Activated naive CD8-positive, alpha-beta T cell (primary cell): Measurements from ENCODE around the gene TSACC.

ENCODE experiments used
- H3K27ac Mint-ChIP-seq: one replicate; pipeline ENCODE4 v1.8.0; 2021; ENCODE audit warnings: mixed read lengths
- H3K27me3 Mint-ChIP-seq: one replicate; pipeline ENCODE4 v1.8.0; 2021; ENCODE audit warnings: mixed read lengths
- H3K36me3 Mint-ChIP-seq: one replicate; pipeline ENCODE4 v1.8.0; 2021; ENCODE audit warnings: mixed read lengths
- H3K4me1 Mint-ChIP-seq: one replicate; pipeline ENCODE4 v1.8.0; 2021; ENCODE audit warnings: low read depth, mixed read lengths
- H3K4me3 Mint-ChIP-seq: one replicate; pipeline ENCODE4 v1.8.0; 2021; ENCODE audit warnings: mild to moderate bottlenecking, mixed read lengths
- H3K9me3 Mint-ChIP-seq: one replicate; pipeline ENCODE4 v1.8.0; 2021; ENCODE audit warnings: low read depth, mixed read lengths

TSACC gene

DNA sequence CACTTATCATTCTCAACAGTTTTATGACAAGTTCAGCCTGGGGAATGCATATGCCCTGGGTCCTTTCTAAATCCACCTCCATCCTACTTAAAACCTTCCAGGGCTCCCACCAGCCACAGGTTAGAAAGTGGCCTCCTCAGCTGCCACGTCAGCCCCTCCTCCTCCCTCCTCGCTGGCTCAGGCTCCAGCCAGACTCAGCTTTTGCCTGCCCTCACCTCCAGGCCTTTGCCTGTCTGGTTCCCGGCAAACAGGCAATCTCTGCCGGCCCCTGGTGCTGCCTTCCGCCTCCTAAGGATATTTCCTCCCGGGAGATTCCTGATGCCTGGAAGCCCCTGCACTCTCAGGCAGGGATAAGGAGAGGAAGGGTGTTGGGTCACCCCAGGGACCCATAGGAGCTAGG, 40.2 kb downstream of the TSACC start:
- Mint-ChIP-seq H3K4me3 (no peak overlapping the region), H3K36me3 (no peaks in the 10 kb centered on the region), H3K9me3 (no peaks in the 10 kb centered on the region), H3K27me3 (peaks cover 9% of the 10 kb centered on the region), H3K27ac (no peak overlapping the region), H3K4me1 (no peaks in the 10 kb centered on the region)

DNA sequence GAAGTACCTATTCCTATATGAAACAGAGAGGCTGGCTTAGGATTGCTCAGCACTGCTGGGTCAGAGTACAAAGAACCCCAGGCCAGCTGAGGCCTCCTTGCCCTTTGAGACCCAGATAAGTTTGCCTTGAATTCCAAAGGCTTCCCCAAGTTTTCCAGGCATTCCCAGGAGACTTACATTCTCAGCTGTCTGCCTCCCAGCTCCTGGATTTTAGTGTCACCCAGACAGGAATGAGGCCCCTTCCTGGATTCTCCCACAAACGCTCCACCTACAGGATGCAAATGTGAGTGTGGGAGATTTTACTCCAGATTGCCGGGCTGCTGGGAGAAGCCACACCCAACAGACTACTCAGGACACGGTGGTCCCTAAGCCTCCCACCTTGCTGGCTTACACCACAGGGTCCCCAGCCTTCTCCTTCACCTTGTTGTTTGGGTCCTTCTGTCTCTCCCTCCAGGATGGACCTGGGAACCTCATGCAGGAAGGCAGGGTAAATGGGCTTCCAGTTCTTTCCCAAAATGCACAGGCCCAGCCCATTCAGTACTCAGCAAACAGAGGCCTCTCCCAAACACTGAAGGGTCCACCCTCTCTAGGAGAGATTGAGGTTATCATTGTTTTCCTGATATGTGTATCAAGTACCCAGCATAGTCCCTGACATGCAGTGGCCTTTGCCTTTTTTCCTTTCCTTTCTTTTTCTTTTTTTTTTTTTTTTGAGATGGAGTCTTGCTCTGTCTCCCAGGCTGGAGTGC, 41.3 kb downstream of the TSACC start:
- no peaks in the 10 kb centered on the region for H3K36me3 Mint-ChIP-seq
- no peak overlapping the region for H3K4me3 Mint-ChIP-seq
- H3K4me1 Mint-ChIP-seq: no peaks in the 10 kb centered on the region
- no peaks in the 10 kb centered on the region for H3K9me3 Mint-ChIP-seq
- H3K27me3 Mint-ChIP-seq: peaks cover 7% of the 10 kb centered on the region
- H3K27ac Mint-ChIP-seq: no peak overlapping the region

DNA sequence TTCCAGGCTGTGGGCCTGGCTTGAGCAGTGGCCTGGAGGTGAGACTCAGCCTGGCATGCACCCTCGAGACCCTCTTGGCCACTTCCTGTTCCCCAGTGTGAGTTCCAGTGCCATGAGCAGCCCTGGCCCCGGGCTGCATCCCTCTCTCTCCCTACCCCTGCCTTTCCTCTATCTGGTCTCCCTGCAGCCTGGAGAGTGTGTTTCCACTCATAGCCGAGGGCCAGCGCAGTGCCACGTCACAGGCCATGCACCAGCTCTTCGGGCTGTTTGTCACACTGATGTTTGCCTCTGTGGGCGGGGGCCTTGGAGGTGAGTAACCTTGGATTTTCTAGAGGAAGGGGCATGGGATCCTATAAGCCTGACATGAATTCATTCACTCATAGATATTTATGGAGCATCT, 44.2 kb downstream of the TSACC start:
- H3K4me3 Mint-ChIP-seq: no peak overlapping the region
- no peaks in the 10 kb centered on the region for H3K36me3 Mint-ChIP-seq
- H3K4me1 Mint-ChIP-seq: peaks cover 4% of the 10 kb centered on the region
- H3K27ac Mint-ChIP-seq: no peak overlapping the region
- H3K27me3 Mint-ChIP-seq: peaks cover 7% of the 10 kb centered on the region
- no peaks in the 10 kb centered on the region for H3K9me3 Mint-ChIP-seq

DNA sequence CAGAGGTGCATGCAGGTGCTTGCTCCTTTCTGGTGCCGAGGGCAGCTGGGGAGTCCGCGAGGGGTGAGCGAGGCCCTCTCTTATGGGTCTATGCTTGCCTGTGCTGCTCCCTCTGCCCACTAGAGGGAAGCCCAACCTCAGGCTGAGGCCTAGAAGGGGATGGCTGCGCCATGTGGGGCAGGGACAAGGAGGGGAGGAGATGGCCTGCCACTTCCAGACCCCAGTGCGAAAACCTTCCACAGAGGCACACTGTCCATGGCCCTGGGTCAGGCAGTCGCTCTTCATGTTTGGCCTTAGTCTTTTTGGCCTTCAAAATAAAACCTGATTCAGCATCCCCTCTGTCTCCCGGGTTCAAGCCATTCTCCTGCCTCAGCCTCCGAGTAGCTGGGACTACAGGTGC, 44.7 kb downstream of the TSACC start:
- no peak overlapping the region for H3K27ac Mint-ChIP-seq
- no peaks in the 10 kb centered on the region for H3K9me3 Mint-ChIP-seq
- peaks cover 4% of the 10 kb centered on the region for H3K4me1 Mint-ChIP-seq
- peaks cover 8% of the 10 kb centered on the region for H3K27me3 Mint-ChIP-seq
- H3K36me3 Mint-ChIP-seq: no peaks in the 10 kb centered on the region
- H3K4me3 Mint-ChIP-seq: no peak overlapping the region

DNA sequence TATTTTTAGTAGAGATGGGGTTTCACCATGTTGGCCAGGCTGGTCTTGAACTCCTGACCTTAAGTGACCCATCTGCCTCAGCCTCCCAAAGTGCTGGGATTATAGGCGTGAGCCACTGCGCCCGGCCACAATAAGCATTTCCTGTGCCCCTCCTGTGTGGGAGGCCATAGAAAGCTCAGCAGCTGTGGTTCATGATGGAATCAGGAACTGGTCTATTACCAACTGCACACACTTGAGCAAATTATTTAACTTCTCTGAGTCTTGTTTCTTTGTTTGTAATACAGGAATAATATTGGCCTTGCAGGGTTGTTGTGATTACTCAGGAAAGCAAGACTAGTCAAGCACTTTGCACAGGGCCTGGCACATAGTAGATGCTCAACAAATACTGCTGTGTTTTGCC, 45.7 kb downstream of the TSACC start:
- H3K4me1 Mint-ChIP-seq: peaks cover 4% of the 10 kb centered on the region
- no peaks in the 10 kb centered on the region for H3K9me3 Mint-ChIP-seq
- H3K36me3 Mint-ChIP-seq: no peaks in the 10 kb centered on the region
- H3K27me3 Mint-ChIP-seq: peaks cover 12% of the 10 kb centered on the region
- H3K27ac Mint-ChIP-seq: no peak overlapping the region
- no peak overlapping the region for H3K4me3 Mint-ChIP-seq

DNA sequence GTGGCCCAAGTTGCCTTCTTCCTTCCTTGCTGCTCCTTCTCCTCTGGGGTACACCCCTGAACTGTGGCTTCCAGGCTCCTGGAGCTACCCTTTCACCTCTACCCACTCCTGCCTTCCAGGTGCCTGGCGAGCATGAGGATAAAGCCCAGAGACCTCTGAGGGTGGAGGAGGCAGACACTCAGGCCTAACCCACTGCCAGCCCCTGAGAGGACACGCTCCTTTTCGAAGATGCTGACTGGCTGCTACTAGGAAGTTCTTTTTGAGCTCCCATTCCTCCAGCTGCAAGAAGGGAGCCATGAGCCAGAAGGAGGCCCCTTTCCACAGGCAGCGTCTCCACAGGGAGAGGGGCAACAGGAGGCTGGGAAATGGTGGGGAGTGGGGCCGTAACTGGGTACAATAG, 46.3 kb downstream of the TSACC start:
- Mint-ChIP-seq H3K27ac (no peak overlapping the region), H3K9me3 (no peaks in the 10 kb centered on the region)

DNA sequence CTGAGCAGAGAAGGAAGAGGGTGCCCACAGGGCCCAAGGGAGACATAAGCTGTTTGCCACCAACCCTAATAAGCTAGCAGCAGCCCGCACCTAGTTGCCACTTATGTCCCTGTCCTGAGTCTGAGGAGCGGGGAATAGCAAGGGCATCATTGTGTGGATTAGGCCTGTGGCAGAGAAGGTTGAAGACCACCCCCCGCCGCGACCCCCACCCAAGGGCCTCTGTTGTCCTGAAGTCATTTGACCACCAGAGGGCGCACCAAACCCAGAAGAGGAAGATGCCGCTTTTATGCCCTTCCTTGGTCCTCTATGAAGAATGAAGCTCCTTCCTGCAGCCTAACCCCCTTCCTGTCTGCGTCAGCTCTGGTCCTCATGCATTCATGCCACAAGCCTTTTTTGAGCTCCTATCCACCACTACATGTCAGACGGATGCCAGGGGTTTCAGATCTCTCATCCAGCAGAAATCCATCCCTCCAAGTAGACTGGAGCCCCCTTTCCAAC, 47.3 kb downstream of the TSACC start:
- Mint-ChIP-seq H3K4me1 (peaks cover 4% of the 10 kb centered on the region), H3K27ac (no peak overlapping the region), H3K36me3 (no peaks in the 10 kb centered on the region), H3K4me3 (no peak overlapping the region), H3K27me3 (peaks cover 17% of the 10 kb centered on the region), H3K9me3 (no peaks in the 10 kb centered on the region)

More for the DNA sequence above, 46.3 kb downstream of the TSACC start:
- Mint-ChIP-seq H3K27me3 (peaks cover 17% of the 10 kb centered on the region), H3K4me3 (no peak overlapping the region), H3K36me3 (no peaks in the 10 kb centered on the region), H3K4me1 (peaks cover 4% of the 10 kb centered on the region)

DNA sequence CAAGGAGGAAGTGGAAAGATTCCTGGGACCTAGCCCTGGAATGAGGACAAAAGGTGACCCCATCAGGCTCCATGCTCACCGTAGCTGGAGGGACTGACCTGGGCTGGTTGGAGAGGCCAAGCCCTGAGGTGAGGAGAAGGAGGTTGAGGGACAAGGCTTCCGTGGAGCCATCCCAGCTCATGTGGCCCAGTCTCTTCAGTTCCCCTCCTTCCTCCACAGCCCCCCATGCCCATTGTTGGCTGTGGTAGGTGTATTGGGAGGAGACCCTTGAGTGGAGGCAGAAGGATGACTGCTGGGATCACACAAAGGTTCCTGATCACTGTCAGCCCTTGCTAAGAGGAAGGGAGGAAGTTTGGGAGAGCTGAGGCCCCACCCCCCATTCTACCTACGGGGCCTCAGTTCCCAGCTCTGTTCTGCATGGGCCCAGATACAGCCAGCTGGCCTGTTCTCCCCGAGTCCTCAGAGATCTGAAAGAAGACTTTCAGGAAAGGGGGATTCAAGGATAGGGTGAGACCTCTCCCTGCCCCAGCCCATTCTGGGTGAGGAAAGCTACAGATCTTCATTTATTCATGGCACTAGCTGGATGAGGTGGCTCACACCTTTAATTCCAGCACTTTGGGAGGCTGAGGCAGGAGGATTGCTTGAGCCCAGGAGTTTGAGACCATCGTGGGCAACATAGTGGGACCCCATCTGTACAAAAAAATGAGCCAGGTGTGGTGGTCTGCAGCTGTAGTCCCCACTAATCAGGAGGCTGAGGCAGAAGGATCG, 48.0 kb downstream of the TSACC start:
- Mint-ChIP-seq H3K27me3 (peaks cover 15% of the 10 kb centered on the region), H3K4me1 (peaks cover 4% of the 10 kb centered on the region), H3K27ac (no peak overlapping the region), H3K9me3 (no peaks in the 10 kb centered on the region), H3K4me3 (no peak overlapping the region), H3K36me3 (no peaks in the 10 kb centered on the region)

DNA sequence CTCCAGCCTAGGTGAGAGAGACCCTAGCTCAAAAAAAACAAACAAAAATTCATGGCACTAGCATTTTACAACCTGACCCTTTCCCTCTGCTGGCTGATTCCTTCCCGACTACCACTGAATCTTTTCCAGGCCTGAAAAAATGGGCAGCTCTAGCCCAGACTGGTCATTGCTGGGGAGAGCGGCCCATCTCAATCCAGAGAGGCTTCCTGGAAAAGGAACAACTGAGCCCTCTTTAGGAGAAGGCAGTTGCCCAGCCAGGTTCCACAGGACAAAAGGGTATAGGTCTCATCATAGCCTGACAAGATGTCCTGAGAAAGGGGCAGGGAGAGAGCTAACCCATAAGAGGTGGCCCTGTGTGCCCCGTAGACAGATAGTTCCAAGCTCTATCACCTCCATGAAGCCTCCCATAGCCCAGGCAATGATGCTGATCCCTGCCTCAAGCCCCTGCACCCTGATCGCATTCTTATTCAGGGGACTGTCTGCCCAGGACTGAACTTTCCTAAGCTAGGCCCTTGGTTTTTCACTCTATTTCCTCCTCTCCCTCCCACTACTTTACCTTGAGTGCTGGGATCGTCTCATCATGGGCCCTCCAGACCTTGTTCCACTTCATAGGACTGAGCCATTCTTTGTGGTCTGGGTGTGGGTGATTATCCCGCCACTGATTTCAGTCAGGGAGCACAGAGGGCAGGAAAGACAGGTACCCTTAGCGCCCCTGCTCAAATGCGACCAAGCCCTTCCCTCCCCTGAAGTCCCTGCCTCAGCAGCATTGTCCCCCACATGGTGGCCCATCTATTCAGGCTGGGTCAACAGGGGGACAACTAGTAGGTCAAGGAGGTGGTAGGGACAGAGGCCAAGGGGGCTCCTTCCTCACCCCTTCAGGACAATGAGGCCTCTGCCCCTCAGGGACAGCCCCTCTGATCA, 48.9 kb downstream of the TSACC start:
- Mint-ChIP-seq H3K9me3 (no peaks in the 10 kb centered on the region), H3K4me3 (no peak overlapping the region), H3K27ac (no peak overlapping the region), H3K27me3 (peaks cover 18% of the 10 kb centered on the region), H3K36me3 (no peaks in the 10 kb centered on the region), H3K4me1 (peaks cover 4% of the 10 kb centered on the region)

DNA sequence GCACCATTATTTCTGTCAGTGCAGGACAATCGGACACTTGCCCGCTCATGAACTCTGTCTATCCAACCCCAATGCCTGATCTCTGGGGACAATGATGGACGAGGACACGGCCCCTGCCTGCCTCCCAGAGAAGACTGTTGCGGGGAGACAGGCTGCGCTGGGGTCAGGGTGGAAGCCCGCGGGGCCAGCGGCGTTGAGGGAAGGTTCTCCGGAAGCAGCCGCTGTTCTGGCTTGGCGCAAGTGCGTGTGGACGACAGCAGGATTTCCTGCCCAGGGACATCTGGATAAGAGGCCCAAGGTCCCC, 49.5 kb downstream of the TSACC start:
- no peaks in the 10 kb centered on the region for H3K9me3 Mint-ChIP-seq
- no peak overlapping the region for H3K27ac Mint-ChIP-seq
- H3K27me3 Mint-ChIP-seq: peaks cover 18% of the 10 kb centered on the region
- H3K36me3 Mint-ChIP-seq: no peaks in the 10 kb centered on the region
- H3K4me1 Mint-ChIP-seq: peaks cover 4% of the 10 kb centered on the region
- H3K4me3 Mint-ChIP-seq: no peak overlapping the region

DNA sequence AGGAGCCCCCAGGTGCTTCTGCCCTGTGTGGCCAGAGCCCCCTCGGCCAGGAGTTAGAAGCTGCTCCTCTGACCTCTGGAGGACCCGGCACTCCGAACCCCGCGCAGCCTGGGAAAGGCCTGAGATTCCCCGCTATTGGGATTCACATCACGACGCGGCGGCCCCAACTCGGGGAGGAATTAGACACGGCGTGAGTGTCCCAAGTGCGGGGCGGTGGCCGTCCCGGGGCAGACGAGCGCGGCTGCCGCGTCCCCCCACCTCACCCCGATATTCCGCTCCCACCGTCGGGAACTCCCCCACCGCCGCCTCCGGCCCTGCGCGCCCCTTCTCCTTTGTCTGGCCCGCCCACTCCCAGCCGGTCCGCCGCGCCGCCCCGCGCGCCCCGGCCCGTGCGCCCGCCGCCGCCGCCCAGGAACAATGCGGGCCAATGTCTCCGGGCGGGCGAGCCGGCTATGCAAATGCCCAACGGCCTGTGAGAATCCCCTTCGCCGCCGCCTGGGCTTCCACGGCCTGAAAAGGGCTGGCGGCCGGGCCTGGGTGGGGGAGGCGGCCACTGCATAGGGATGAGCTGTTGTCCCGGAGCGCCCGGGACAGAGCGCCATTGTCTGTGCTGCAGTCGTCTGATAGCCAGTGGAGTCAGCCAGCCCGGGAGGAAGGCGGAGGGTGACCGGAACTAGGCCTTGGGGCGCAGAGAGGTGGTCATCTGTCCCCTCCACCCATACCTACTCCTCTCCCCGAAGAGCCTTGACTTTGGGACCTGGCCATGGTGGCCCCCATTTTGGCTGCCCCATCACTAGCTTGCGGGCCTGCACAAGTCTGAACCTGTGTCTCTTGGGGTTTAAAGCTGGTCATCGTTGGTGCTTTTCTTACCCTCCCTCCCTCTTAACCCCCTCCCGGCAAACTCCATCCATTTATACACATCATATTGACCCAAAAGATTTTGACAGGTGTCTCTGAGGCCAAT, 50.1 kb downstream of the TSACC start:
- H3K4me3 Mint-ChIP-seq: no peak overlapping the region
- H3K4me1 Mint-ChIP-seq: peaks cover 4% of the 10 kb centered on the region
- no peaks in the 10 kb centered on the region for H3K9me3 Mint-ChIP-seq
- no peak overlapping the region for H3K27ac Mint-ChIP-seq
- peaks cover 19% of the 10 kb centered on the region for H3K27me3 Mint-ChIP-seq
- peaks cover 2% of the 10 kb centered on the region for H3K36me3 Mint-ChIP-seq

DNA sequence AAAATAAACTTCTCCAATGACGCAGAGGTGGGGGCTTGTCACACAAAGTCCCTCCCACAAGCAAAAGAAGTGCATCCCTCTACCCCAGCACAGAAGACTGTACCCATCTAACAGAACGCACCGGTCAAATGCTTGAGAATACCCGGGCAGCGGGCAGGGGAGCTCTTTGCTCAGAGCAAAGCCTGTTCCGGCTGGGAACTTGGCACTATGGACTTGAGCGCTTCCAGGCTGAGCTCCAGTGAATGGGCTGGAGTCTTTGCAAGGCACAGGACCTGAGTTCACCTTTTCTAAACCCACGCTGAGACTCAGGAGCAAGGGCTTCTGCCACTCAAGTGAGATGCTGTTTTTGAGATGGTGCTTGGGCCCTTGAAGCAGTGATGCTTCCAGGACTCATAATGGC, 51.0 kb downstream of the TSACC start:
- Mint-ChIP-seq H3K9me3 (no peaks in the 10 kb centered on the region), H3K27ac (no peak overlapping the region), H3K36me3 (peaks cover 2% of the 10 kb centered on the region), H3K4me3 (no peak overlapping the region), H3K27me3 (peaks cover 19% of the 10 kb centered on the region), H3K4me1 (peaks cover 4% of the 10 kb centered on the region)

DNA sequence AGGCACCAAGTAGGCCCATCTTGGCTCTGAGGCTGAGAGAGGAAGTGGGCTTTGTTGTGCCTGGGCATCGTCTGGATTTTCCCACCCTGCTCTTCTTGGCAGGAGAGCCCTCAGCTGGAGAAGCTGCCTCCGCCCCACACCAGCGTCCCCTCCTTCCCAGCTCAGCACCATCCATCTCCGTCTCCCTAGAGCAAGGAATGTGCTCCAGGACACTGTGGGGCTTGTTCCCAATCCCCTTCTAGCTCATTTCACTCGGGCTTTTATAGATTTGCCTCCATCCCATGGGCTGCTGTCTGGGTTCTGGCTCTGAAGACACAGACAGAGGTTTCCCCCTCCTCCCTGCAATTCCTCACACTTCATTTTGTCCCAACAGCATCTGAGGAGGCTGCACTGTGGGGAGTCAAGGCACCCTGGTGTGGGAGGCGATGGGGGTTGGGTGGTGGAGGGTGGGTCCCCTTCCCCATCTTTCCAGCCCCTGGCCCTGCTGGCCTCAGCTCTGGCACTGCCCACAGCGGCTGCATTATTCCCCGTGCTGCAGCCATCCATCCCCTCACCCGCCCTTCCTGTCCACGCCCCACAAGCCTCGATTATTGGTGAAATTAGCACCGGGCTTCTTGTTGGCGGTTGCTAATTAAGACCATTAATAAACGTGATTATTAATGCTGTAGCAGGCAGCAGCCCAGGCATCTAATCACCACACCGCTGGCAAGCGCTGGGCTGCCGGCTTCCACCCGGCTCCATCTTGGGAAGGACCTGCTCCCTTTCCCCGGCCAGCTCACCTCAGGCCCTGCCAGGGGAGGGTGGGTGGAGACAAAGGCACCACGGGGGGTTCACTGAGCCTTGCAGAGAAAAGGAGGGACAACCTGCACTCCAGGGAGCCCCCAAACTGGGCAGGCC, 52.4 kb downstream of the TSACC start:
- H3K4me1 Mint-ChIP-seq: peaks cover 3% of the 10 kb centered on the region

More for the DNA sequence above, 52.4 kb downstream of the TSACC start:
- Mint-ChIP-seq H3K9me3 (no peaks in the 10 kb centered on the region), H3K4me3 (no peak overlapping the region), H3K27ac (no peak overlapping the region), H3K27me3 (peaks cover 18% of the 10 kb centered on the region), H3K36me3 (peaks cover 2% of the 10 kb centered on the region)
